Inflammatory macrophage treated with lipopolysaccharide for 4 hours (primary cell): ENCODE measurements around the gene MAN1A1.
"Not testable (repeated sequence)": the region's sequence is repeated elsewhere in the genome, so short reads cannot be mapped to it uniquely, and the experiment has no call there.

ENCODE experiments used
- DNase-seq: peaks from one replicate; pipeline ENCODE4 v3.0.0-alpha.2; 2020

Gene MAN1A1

DNA sequence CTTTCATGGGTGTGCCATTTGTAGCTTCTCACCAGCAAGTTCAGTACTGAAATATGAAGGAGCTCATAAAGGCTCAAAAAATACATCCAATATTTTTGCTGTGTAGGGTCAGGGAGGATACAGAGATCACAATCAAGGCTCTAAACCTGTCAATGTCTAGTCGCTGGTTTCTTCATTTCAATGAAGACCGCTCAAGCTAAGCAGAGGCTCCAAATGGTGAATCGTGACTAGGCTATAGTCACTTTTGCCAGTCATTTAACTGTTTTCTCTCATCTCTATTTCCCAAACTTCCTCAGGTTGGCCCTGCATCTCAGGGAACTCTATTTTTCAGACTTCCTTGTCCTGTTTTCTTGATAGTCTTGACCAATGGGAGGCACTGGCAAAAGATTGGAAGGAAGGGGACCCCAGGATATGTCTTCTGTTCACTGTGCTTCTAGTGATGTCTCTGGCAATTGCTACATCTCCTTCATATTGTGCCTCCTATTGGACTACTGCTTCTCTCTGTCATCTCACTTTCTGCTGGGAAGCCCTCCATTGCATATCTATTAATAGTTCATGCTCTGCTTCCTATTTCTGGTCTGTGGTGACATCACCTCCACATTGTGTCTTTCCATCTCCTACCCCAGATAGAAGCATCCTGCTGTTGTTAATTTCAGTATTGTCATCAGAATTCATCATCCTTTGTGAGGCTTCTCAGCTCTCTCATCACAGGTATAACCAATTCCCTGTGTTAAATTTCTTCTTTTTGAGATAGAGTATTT is 183.4 kb downstream of the MAN1A1 start:
- DNase-seq = peak; percentile 54

DNA sequence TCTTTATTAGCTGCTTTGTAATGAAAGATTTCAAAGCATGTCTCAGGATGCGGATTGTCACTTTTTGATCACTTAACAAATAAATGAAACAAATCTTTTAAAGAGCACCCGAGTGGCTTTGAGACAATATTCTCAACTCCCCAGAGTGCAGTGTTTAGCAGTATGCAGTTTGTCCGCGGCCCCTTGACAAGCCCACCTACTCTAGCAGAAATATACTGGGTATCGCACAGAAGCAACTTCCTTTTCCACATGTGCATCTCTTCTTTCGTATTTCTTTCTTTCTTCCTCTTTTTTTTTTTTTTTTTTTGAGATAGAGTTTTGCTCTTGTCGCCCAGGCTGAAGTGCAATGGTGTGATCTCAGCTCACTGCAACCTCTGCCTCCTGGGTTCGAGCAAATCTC is 186.6 kb downstream of the MAN1A1 start:
- no peak for DNase-seq

DNA sequence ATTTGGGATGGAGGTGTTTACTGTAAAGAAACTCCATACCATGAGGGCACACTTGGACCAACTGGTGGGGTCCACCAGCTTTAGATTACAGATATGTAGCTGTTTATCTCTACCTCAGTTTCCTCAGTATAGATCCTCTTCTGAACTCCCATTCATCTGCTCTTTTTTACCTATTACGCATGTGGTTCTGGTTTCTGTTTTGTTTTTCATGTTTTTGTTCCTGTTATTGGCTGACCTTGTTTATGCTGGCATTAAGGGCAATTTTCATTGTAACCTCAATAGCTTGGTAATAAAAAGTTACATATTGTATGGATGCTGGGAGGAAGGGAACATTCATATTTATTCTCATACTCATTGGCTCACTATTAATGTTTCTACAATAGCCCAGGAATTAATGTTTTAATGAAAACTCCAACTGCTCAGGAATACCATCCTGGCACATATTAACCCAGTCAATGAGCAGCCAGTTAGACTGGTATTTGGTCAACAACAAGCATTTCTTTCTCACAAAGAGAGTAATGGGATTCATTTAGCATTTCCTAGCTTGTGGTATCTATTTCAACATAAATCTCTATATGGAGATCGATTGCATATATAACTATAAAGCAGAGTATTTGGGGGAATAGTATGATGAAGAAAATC is 187.3 kb downstream of the MAN1A1 start:
- peak; percentile 36 for DNase-seq

DNA sequence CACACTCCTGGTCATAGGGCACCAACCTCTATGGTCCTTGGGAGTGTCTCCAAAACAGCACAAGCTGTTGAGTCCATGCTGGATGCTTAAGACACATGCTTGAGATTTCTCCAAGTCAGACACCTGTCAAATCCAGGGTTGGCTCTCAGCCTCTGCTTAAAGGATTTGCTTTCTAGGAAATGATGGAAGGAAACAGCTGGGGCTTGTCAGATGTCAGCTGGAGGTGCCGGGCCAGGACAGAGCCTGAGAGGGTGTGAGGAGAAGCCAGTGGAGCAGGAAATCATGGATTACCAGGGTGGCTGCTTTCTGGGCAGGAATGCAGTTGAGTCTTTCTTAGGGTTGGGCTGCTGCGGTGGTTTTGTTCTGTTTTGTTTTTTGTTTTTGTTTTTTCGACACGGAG is 188.1 kb downstream of the MAN1A1 start:
- no peak for DNase-seq

DNA sequence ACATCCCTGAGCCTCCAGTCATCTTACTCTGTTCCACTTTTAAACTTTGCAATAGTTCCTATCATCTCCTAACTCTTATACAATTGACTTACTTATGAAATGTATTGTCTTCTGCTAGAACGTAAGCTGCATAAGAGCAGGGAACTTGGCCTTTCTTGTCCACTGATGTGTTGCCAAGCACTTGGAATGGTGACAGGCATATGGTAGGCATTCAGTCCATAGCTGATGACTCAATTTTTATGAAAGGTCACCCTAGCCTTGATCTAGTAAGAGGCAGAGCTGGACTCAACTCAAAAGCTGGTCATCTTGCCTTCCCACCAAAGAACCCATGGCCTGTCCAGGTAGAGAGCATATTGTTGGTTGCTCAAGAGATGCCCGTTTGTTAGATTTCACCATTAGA is 188.7 kb downstream of the MAN1A1 start:
- DNase-seq = no peak

DNA sequence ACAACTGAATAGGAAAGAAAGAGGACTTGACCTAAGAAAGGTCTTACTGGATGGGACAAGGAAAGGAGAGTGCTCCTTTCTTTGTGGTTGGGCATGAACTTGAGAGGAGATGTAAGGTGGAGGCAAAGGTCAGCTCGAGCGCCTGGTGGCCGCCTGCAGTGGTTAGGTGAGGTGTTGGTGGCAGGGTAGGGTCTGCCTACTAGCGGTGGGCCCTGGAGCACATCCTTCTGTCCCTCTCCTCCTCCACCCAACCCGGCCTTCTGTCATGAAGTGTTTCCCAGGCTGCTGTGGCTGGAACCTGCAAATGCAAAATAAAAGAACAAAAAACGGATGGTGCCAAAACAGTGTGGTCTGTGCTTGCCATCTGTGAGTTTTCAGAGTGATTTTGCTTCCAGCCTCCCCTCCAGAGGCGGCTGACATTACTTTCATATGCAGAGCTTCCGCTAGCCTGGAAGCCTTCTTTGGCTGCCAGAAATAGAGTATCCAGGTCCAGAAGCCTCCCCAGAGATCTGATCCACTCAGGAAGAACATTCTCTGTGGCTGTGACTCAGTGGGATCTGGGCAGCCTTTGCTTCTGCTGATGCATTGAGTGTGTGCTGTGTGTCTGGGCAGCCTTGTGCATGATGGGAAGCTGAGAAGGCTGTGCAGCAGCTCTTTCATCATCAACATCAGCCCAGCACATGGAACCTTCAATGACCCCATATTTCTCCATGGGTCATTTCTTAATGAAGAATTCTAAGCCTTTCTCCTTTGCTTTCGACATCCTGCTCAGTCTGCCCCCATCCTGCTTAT is 191.3 kb downstream of the MAN1A1 start:
- peak; percentile 89 for DNase-seq

DNA sequence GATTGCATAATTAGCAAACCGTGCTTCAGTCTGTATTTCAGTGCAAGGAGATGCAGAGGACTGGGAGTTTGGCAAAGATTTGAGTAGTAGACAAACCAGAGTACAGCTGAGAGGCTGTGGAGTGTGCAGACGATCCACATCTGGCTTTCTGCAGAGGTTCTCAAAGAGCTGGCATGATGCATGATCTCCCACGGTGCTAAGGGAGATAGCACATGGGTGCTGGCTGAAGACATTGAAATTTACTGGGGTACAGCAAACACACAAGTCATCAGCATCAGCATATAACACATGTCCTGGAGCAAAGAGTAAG is 192.1 kb downstream of the MAN1A1 start:
- DNase-seq = no peak

DNA sequence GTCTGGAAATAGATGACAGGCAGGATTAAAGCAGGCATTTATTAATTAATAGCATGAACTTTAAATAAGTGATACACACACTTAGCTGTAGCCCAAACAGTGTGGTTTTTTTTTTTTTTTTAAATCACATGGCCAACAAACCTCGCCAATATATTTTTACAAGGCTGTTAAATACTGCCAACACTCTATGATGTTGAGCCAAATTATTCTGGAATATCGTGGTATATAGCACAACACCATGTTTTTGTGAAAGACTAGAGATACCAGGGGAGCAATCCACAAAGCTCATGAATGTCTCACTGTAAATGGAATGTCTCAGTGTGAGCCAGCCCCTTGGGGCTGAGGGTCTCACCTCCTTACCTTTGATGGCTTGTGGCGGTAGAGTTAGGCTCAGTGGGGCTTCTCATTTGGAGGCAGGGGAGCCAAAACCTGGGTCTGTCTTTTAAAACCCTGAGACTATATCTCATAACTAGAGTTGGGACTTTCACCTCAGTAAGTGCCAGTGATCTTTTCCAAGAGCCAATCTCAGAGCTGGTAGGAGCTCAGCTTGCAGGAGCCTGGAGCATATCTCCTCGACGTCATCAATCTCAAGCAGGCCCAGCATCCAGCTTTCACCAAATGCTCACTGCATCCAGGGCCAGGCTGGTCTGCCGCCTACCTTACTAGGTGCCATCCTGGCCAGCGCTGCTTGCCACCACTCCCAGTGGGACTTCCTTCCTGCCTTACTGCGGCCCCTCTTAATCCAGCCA is 192.6 kb downstream of the MAN1A1 start:
- no peak for DNase-seq

DNA sequence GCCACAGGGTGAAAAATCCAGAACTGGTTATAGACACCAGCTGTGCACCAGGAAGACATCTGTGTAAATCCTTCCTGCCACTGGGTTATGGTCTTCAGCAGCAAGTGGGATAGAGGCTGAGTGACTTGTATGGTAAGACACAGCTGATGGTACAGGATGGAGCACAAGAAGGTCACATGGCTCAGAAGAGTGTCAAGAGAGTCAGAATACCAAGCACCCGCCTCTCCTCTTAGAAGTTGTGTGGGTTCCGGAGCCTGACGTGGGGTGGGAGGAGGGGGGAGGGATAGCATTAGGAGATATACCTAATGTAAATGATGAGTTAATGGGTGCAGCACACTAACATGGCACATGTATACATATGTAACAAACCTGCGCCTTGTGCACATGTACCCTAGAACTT is 193.5 kb downstream of the MAN1A1 start:
- DNase-seq = not testable (repeated sequence)

DNA sequence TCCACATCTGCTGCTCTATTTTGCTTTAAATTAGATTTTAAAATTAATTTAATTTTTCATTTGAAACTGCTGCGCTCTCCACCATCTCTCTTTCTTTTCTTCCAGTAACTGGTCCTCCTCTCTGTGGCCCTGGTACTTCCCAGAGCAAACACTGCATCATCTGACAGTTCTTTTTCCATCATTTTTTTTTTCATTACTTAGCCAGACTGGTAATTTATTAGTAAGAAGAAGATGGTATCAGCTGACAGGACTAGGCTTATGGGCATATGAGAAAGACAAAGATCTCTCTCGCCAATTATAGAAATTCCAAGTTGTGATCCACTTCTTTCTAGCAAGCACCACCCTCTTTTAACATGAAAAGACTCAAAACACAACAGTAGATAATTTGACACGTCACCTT is 197.4 kb downstream of the MAN1A1 start:
- DNase-seq = no peak

DNA sequence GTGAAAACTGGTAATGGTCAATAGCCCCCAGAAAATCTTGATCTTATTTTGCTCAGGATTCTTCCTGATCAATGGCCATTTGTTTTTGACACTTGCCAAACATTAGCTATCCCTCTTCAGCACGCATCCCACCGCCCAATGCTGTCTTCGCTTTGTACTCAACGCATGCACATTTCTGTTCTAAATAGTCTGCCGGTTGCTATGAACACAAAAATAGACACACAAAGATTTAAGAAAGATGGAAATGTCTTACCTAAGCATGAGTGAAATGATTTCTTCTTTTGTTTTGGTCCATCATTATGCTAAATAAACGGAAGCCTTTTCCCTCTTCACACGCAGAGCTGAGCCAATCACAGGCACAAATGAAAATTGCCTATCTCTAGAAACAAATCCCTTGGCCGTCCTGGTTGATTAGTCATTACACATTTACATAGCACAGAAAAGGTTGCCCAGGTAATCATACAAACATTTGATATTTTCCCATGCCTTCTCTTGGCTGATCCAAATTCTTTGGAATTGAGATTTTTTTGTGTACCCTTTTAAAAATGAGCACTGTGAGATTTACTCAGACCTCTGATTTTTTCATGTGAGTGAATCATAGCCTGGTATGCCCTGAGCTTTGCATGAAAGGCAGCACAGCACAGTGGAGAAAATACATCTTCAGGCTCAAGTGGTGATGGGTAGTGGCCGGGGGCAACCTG is 200.6 kb downstream of the MAN1A1 start:
- DNase-seq = no peak

DNA sequence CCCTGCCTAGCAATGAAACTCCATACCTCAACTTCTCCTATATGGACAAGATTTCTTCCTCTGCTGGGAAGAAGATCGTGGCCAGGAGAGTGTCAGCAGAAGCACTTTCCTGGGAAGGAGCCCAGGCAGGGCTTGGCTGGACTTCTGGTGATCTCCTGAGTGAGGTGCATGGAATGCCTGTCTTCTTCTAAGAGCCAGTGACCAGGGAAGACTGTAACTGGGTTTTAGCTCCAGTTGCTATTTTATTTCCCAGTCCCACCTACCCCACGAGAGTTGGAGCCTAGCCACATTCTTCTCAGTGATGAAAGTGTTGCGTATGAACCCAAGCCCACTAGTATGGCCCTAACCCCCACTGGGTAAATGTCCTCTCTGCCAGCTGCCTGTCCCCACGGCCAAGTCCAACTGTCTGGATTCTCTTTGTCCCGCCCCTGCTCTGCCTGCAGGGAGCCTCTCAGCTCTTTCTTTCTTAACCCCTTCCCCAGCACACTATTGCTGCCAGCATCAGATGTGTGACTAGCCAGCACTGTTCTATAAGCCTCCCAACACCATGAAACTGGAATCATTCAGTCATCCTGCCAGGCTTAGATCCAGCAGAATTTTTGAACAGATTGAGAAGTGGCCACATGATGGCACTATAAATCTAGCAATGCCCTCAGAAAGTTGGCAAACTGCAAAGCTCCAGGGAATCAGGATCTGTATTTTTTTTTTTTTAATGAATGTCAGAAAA is 201.3 kb downstream of the MAN1A1 start:
- peak; percentile 71 for DNase-seq

DNA sequence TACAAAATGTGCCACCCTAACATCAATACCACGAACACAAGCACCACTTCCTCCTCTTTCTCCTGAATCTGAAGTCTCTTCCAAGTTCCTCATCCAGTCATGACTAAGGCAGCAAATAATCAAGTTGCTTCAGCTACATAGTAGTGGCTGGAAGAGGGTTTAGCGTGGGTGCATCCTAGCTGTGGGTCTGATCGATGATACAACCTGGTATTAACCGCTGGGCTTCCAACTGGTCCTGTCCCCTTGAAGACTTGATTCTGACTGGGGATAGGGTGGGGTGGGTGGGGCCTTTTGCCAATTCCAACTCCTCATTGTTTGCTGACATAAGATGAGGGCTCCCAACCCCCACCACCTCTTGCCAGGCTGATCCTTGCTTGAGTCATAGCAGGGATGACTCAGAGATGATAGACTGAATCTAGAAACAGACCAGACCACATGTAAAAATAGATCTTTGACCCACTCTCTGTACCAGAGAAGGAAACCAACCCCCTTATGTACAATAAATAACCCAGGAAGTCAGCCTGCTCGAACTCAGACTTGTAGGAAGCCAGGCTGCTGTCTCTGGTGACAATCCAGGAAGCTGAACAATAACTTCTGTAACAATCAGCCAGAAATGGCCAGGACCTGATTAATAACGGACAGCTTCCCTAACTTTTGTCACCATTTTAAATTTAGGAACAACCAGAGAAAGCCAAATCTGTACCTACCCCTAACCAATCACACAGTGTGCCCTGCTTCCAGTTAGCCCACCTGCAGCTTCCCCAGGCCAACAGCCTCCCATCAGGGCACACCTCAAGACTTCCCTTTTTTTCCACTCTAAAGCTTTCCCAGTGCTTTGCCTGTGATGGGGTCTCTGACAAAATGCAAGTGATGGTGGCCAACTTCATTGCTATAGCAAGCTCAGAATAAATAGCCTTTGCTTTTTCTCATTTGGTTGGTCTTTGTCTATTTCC is 202.2 kb downstream of the MAN1A1 start:
- peak; percentile 95 for DNase-seq

DNA sequence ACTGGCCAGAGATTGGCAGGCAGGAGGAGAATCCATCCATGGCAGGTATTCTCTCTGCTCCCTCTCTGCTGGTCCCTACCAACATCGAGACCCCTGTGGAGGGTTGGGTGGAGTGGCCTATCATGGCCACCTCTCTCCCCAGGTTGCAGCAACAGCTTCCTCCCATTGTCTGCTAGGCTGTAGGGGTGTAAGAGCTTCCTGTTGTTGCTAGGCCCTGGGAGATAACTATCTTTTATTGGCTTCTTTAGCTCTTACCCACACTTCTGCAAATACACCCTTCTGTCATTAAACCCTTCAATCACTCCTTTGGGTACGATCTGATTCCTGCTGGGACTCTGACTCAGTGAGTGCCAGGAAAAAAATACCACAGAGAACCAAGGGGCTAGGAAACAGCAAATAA is 204.4 kb downstream of the MAN1A1 start:
- DNase-seq = no peak

DNA sequence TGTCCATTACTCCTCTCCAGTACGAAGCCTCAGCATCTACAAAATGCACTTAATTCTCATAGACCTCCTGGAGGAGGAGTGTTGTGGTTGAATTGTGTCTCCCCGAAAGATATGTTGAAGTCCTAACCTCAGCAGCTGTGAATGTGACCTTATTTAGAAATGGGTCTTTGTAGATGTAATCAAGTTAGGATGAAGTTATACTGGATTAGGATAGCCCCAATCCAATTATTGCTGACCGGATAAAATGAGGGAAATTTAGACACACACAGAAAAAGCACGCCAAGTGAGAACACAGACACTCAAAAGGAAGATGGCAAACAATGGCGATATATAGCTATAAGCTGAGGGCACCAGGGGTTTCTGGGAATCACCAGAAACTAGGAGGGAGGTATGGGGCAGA is 206.9 kb downstream of the MAN1A1 start:
- DNase-seq = no peak

DNA sequence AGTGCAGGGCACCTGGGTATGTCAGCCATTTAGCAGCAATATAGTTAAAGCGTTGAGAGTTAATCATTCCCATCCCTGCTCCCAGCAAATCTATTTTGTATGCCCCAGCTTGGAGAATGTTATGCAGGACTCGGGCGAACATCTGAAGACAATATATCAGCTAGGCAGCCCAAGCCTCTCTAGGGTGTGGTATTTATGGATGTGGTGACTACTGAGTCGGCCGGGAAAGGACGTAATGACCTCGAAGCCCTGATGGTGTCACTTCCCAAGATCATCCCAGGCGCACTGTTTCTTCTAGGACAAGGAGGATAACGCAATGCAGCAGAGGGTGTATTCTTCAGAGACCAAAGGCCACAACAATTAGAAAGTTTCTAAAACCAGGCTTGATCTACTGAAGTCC is 207.5 kb downstream of the MAN1A1 start:
- DNase-seq = no peak

DNA sequence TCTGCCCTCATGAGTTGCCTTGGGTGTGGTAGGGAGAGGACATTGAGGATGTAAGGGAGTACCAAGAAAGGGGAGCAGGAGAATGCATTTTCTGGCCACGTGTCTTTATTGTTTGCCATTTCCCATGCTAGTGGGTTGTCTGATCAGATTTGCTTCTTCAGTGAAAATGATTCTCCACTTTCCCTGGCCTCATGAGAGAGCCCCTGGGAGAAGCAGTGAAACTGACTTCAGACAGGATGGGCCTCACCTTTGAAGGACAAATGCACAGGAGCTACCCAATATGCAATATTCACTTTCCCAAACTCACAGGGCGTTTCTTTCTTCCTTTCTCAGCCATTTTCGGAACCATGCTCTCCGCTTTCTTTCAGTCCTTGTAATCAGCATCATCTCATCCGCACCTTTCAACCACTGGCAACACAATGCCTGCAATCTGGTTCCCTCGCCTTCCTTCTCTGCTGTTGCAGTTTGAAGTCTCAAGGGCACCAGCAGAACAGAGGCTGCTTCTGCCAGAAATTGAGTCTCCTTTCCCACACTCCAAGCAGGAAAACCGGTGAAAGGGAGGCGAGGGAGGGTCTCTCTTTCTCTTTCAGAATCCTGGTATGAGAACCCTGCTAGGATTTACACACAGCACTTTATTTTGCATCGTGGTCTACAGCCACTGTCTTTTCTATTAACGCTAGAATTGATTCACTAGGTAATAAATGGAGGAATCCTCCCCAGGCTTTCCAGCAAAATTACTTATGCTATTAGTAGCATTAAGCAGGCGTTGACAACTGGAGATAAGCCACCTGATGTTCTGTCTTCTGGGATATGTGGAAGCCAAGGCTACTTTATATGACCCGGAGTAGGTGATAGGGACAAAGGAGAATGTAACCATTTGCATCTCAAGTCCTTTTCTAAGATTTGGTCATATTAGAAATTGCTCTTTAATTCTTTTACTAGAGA is 209.1 kb downstream of the MAN1A1 start:
- no peak for DNase-seq

DNA sequence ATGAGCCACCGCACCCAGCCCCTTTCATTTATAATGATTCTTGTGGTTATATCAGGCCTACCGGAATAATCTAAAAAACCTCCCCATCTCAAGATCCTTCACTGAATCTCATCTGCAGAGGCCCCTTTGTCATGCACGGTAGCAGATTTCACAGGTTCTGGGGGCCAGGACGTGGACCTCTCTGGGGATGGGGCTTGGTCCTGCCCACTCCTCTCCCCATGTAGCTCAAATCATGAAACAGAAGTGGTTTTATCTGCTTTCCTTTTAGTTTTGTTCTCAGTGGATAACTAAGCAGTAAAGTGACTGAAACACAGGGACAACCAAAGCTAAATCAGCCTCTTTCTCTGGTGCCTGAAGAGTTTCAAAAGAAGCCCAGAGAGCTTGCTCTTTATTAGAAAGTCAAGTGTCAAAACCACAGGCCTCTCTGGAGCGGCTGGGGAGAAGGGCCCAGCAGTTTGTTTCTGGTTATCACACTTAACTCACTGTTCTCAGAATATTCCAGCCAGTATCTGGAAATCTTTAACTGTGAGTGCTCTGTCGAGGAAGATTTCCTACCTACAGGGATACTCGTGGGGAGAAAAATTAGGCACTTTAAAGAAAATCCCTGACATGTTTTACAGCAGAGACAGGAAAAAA is 210.5 kb downstream of the MAN1A1 start:
- peak; percentile 18 for DNase-seq
